GM18508 (cell line): Measurements from ENCODE around the gene BORA.
A peak's percentile ranks its signal among the peaks of the same experiment; 100 is the strongest.
"Not testable (repeated sequence)": the region's sequence is repeated elsewhere in the genome, so short reads cannot be mapped to it uniquely, and the experiment has no call there.

Experiments used
- ATAC-seq: cut with Tn5 transposase; IDR thresholded peaks from one replicate; pipeline ENCODE4 v1.9.1; 2021; ENCODE audit warnings: moderate number of reproducible peaks; ENCODE audit not compliant: insufficient read depth, unreplicated experiment

BORA gene

DNA sequence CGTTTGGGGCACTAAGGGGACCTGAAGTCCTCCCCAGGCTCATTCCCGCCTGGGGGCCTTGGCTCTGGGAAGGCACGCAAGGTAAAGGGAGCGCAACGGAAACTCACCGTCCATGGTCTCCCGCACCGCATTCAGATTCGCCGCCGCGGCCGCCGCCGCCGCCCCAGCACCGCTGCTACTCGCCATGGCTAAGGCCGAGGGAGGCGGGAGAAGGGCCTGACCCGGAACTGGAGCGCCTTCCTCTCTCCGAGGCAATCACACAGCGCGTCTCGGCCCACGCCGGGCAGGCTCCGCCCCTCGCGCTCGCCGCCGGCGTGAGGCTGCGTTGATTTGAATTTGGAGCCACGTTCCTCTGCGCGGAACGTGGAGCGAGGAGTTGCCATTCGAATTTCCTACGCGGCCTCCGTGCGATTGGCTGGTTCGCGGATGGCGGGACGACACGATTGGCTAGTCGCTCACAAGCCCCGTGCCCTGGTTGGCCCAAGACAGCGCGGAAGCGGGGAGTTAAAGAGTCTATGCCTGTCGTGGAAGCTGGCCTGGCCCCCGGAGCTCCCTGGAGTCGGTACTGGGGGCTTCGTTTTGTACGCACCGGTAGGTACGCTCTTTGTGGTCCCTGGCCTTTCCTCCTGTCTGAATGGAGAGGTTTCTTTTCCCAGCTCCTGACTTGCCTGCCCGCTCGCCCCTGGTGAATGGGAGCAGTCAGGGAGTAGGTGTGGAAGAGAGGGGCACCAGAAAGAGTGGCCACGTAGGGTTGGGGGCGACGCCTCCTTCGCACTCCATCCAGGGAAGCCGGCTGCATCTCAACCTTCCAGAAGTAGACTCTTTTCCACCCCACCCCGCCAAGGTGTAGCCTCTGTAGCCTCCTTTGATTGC lies at the start of gene BORA, which contains the start of gene MZT1:
Gene BORA, plus strand, starts transcription at position 507 of the 873 bp plus-strand sequence. CDS start 1,018 bp downstream, outside the sequence.
Gene MZT1, minus strand, starts transcription at position 213 of the 873 bp plus-strand sequence. Its CDS starts 27 bp downstream, at position 186.
- ATAC-seq: peak; percentile 94

DNA sequence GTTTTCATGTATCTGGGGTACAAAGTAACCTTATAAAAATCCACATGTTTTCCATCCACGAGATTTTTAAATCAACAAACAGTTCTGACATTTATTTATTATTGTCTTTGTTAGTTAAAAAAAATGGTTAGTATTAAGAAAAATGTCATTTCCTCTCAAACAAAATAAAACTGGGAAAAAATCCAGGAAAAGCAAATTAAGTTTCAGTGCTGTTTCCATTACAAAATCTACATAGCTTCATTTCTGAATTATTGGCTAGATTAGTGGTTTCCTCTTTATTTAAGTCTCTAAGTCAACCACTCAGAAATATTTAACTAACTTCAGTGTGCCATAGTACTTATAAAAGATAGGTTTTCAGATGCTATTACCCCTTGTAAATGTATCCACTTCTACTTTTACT lies 49.4 kb upstream of the BORA start:
- ATAC-seq: no peak

DNA sequence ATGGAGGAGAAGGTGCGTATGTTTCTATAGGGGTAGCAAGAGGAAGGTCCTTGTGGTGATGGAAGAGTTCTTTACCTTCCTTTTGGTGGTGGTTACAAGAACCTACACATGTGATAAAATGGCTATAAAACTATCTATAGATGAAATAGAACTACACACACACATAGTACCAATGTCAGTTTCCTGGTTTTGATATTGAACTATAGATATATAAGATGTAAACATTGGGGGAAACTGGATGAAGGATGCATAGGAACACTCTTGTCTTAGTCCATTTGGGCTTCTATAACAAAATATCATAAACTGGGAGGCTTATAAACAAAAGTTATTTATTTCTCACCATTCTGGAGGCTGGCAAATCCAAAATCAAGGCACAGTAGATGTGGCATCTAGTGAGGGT lies 47.4 kb upstream of the BORA start:
- ATAC-seq: no peak

DNA sequence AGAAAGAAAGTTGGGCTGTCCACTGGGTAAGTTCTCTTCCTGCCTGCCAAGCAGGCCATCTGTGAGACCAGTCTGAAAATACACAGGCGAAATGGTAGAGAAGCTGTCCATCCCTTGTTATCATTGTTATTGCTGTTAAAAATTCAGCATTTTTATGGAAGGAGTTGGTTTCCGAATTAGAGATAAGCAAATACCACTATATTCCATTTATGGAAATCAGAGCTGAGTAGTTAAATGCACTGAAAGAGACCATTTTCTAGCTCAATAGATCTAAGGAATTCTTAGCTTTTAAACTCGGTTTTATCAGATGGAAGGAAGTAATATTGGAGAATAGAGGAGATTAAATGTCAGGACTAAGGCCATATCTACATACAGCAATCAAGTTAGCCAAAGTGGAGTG lies 41.0 kb upstream of the BORA start:
- no peak for ATAC-seq

DNA sequence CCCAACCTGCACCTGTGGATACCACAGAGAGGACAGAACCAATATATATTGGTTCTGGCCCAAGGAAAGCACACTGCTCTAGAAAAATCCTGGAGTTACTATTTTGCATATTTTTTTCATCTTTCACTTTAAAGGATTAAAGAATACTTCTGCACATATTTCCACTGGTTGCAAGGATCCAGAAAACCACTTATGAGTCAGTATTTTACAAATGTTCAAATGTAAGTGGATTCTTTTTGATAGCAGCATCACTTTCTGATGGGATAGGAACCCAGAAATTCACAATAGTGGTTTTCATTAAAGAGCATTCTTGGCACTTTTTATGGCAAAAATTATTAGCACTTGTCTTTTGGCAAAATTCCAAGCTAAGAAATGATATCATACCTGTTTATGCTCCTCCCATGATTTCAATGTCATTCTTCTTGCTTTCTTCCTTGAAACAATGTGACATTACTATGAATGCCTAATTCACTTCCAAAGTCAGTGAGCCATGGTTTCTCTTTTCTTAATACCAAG lies 38.5 kb upstream of the BORA start:
- ATAC-seq: no peak

- no peak for ATAC-seq
Observed at GRCh38 chr13:72692884-72693514, 34.7 kb upstream of the BORA start.

DNA sequence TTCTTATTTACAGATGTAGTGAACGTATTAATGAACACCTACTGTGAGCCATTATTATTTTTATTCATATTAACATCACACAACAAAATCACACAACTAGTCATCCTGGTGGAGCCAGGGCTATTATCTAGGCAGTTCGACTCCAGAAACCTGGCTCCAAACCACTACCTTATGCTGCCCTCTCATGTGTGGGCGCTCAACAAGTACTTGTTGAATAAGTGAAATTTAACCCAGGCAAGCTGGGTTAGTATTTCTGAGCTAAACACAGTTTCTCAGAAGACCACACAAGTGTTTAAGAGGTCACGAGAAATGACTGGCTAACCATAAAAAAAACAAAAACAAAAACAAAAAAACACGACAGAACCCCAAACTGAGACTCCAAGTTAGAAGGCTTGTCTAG lies 33.9 kb upstream of the BORA start:
- no peak for ATAC-seq

DNA sequence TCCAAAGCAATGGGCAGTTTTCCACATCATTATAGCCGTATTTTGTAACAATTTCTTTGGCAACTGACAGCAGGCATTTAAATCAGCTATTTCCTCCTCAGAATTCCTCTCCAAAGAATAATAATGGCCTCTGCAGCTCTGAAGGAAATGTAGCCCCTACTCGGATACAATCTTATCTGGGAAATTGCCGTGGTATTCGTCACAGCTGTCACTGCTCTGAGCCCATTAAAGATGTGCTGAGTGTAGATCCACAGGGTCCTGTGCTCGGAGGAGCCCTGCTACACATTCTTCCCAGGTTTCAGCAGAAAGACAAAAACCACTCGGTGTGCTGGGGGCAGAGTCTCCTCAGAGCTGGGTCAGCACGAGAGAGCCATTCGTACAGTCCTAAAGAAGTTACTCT lies 33.4 kb upstream of the BORA start:
- ATAC-seq: no peak

GRCh38 chr13:72696579-72696978 lies 31.1 kb upstream of the BORA start:
- ATAC-seq: no peak

GRCh38 chr13:72698164-72698563 lies 29.6 kb upstream of the BORA start:
- no peak for ATAC-seq

DNA sequence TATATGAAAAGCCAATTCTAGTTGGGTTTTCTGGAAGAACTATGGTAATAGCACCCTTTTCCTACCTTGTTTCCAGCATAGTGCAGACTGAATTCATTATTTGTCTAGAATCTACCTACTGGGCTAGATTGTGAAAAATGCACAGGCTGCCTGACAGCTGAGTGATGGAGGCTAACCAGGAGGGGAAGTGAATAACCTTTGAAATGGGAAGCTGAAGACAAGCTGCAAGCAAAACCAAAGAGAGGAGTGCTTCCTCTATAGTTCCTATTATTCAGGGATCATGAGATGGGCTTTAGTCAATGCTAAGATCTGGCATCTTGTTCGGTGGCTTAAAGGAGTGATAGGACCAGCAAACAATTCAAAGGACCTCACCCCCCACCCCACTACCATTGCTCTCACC lies 27.2 kb upstream of the BORA start:
- no peak for ATAC-seq

DNA sequence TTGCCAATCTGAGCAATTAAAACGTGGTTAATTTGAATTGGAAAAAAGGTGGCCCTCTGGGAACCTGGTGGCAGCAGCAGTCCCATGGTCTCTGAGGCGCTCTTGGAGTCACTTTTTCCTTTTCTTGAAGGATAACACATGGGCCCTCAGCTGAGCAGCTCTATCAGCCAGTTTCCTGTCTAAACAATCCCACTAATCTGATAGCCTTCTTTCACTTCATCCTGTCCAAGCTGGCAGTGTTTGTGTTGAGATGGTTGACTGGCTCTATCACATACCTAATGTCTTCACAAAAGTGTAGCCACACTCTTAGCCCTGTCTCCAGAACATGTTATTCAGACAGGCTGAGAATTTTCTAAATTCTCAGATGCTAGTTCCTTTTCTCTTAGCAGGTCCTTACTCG lies 10.9 kb upstream of the BORA start:
- no peak for ATAC-seq

DNA sequence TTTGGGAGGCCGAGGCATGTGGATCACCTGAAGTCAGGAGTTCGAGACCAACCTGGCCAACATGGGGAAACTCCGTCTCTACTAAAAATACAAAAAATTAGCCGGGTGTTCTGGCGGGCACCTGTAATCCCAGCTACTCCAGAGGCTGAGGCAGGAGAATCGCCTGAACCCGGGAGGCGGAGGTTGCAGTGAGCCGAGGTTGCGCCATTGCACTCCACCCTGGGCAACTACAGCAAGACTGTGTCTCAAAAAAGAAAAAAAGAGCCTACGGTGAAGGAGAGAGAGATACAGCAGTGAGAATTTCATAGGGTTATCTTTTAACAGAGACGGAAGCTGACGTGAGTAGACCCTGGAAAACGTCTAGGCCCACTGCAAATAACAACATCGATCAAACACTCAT lies 1.5 kb upstream of the BORA start:
- not testable (repeated sequence) for ATAC-seq

DNA sequence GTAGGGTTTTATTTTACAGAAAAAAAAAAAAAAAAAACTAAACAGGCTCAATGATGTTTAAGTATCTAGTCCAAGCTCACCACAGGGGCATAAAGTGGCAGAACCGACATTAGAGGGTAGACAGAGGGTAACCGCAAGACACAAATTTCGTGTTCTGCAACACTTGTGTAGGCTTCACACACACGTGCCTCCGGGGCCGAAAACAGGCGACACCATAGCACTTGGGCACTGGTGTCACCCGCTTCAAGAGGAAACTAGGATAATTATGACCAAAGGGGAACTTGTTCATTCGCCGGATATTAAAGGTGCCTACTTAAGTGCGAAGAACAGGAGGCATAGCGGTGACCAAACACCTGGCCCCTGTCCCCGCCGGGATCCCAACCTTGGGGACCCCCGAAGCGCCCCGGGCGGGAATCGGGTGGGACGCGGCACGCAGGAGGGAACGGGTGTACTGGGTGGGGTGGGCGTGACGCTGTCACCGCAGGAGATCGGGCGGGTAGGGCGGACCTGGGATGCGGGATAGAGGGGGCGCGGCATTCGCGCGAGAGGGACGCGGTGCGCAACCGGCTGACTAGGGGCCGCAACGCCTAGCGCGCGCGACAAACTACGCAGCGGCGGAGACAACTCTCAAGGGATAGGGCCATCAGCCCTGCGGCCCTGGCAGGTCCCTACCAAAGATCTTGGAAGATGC lies 852 bp upstream of the BORA start:
- peak; percentile 9 for ATAC-seq

DNA sequence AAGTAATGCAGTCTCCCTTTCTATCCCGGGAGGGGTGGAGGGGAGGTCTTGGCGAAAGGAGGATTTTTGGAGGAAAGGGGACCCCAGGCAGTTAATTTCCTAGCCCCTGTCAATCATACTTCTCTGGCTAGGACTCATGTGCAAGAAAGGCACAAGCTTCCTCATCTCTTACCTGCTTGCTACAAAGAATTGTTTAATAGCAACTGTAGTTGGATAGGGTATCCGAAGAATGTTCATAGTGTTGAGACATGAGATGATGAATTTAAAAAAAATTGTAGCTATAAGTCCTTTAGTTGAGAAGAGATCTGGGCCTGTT lies 525 bp downstream of the BORA start:
- no peak for ATAC-seq

DNA sequence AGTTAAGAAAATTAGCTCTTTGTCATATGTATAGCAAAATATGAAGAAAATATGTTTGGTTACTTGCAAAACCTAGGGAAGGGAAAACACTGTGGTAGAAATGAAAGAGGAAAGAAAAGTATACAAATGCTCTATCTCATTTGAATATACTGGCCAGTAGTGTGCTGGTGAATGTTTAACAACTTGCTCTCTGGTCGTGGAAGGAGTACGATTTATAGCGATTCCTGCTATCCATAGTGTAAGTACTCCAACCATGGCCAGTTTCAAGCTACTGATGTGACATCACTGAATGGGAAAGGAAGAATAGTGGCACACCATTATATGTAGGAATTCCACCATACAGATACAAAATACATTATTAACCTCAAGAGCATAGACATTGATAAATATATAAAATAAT lies 9.3 kb downstream of the BORA start:
- no peak for ATAC-seq

DNA sequence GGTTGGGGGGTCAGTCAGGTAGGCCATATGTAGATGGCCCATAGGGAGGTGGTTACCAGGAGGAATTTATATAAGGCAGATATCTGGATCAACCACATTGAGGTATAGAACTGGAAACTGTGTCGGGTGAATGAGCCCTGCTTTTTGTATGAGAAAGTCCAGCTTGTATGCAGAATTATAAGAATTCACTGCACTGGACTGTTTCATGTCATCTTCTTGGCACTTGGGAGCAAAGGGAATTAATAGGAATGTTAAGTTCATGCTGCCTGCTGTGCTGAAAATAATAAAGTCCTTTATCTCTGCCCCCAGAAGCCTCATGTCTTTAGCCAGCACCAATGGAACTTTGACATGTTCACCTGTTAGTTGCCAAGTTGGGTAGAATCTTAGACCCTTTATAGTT lies 12.3 kb downstream of the BORA start:
- no peak for ATAC-seq

DNA sequence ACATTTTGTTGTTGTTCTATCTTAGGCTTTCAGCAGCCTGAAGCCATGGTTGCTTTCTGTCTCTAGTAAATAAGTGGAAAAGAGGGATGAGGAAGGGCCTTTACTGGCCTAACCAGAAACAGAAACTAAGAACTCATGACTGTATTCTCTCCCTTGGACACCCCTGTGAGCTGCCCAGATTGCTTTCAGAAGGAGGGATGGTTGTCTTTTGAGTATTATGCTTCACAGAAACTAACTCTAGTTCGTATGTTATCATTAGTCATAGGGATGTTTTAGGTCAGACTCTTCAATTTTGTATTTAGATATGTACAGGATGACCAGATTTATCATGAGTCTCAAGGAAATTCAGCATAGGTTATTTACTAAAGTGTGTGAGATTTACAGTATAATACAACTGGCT lies 17.5 kb downstream of the BORA start:
- ATAC-seq: no peak

DNA sequence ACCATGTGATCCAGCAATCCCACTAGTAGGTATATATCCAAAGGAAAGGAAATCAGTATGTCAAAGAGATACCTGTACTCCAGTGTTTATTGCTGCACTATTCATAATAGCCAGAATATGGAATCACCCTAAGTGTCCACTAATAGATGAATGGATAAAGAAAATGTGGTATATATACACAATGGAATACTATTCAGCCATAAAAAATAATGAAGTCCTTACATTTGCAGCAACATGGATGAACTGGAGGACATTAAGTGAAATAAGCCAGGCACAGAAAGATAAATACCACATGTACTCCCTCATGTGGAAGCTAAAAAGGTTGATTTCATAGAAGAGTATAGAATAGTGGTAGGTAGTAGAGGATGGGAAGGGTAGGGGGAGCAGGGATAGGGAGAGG lies 23.5 kb downstream of the BORA start:
- no peak for ATAC-seq

- no peak for ATAC-seq
Observed at GRCh38 chr13:72754111-72754510, 26.4 kb downstream of the BORA start.
